Neural cell (in vitro differentiated cells): ENCODE measurements around the gene MAMDC2.

Experiments used
- CTCF ChIP-seq: fragments of 450-650 bp; IDR thresholded peaks from 2 replicates; pipeline ENCODE4 v1.5.1; 2014; ENCODE audit warnings: antibody characterized with exemption, mild to moderate bottlenecking, moderate library complexity; ENCODE audit not compliant: poor library complexity, severe bottlenecking
- REST ChIP-seq: IDR thresholded peaks from 2 replicates; pipeline ENCODE4 v1.6.1; 2012; ENCODE audit warnings: borderline replicate concordance

GRCh38 chr9:70036641-70037040, 7.0 kb upstream of the MAMDC2 start:
- TF ChIP-seq CTCF: no peak
- TF ChIP-seq REST: no peak
